Astrocyte of the cerebellum (primary cell): ENCODE measurements around the gene EIF4G1.

Source experiments
- DNase-seq: peaks from one replicate; pipeline ENCODE4 v3.0.0-alpha.2; 2011; ENCODE audit warnings: low read depth
- H3K4me3 ChIP-seq: 2 replicates; pipeline ENCODE4 v1.5.1; 2011; ENCODE audit warnings: mild to moderate bottlenecking, low read depth, low read length, moderate library complexity
- CTCF ChIP-seq: IDR thresholded peaks from 2 replicates; pipeline ENCODE4 v1.5.1; 2012; ENCODE audit warnings: low read length, low read depth, moderate library complexity, mild to moderate bottlenecking; ENCODE audit errors: missing control alignments
- in situ Hi-C: cut with HindIII; loops from 2 replicates; pipeline ENCODE4 v1.10.0; 2017; ENCODE audit warnings: low sequenced_read_pairs

The EIF4G1 gene

GRCh38 chr3:184315543-184315867 is 1.1 kb downstream of the EIF4G1 start:
- no peak for TF ChIP-seq CTCF
- in situ Hi-C loops: no loop called here
- DNase-seq: no peak
- H3K4me3 ChIP-seq: peak overlapping the region; percentile 93

- in situ Hi-C loops: no loop called here
- peak overlapping the region; percentile 93 for H3K4me3 ChIP-seq
- DNase-seq: no peak
- no peak for TF ChIP-seq CTCF
Observed at GRCh38 chr3:184315871-184316661, 1.7 kb downstream of the EIF4G1 start.

- no peak for DNase-seq
- H3K4me3 ChIP-seq: peak overlapping the region; percentile 93
- TF ChIP-seq CTCF: no peak
- in situ Hi-C loops: no loop called here
Observed at GRCh38 chr3:184316792-184317191, 2.4 kb downstream of the EIF4G1 start.

GRCh38 chr3:184317201-184317600 is 2.8 kb downstream of the EIF4G1 start:
- no peak for TF ChIP-seq CTCF
- peak overlapping the region; percentile 93 for H3K4me3 ChIP-seq
- DNase-seq: no peak
- in situ Hi-C loops: no loop called here

GRCh38 chr3:184320104-184320445 is 5.7 kb downstream of the EIF4G1 start:
- peak; percentile 94 for DNase-seq
- TF ChIP-seq CTCF: no peak
- in situ Hi-C loops: no loop called here
- no peak overlapping the region for H3K4me3 ChIP-seq

- no peak for DNase-seq
- no peak for TF ChIP-seq CTCF
- in situ Hi-C loops: no loop called here
- H3K4me3 ChIP-seq: no peak overlapping the region
Observed at GRCh38 chr3:184321666-184322065, 7.3 kb downstream of the EIF4G1 start.
